ENCODE data around the gene DENND11. TPM values are rescaled to one million over a fixed set of nuclear protein-coding genes. Genes with fewer than 3 reads are reported as not detected.

DENND11 gene
- total RNA-seq, 1 experiment from 2014 or later: 33.0 TPM

GRCh38 chr7:141710301-141710700, 8.3 kb upstream of the DENND11 start:
- Histone ChIP-seq H3K4me3 (ENCODE audit: low read depth, low read length) (no peak overlapping the region), H3K36me3 (ENCODE audit: control insufficient read depth, insufficient read depth, low read length) (no peaks in the 10 kb centered on the region), H3K4me1 (peaks cover 48% of the 10 kb centered on the region), H3K27me3 (replicated peaks; ENCODE audit: control insufficient read depth, insufficient read depth, low read length) (no peaks in the 10 kb centered on the region), H3K9me3 (no peaks in the 10 kb centered on the region)
- Mint-ChIP-seq H3K36me3 (ENCODE audit: insufficient read depth, unreplicated experiment) (no peaks in the 10 kb centered on the region), H3K27me3 (ENCODE audit: insufficient read depth, unreplicated experiment) (no peaks in the 10 kb centered on the region), H3K27ac (ENCODE audit: unreplicated experiment) (no peak overlapping the region), H3K9me3 (ENCODE audit: unreplicated experiment) (no peaks in the 10 kb centered on the region), H3K4me1 (ENCODE audit: low read depth, unreplicated experiment) (peaks cover 20% of the 10 kb centered on the region), H3K4me3 (ENCODE audit: unreplicated experiment) (no peak overlapping the region)
- ChIA-PET POLR2A (no interaction called here), CTCF (interaction anchor here (1.0 to 1.3 kb wide), 2 partner anchors 28 to 56 kb away, joined by 3 to 5 read pairs; partner anchors contain the start of gene SSBP1)
- TF ChIP-seq, protein P1, sequence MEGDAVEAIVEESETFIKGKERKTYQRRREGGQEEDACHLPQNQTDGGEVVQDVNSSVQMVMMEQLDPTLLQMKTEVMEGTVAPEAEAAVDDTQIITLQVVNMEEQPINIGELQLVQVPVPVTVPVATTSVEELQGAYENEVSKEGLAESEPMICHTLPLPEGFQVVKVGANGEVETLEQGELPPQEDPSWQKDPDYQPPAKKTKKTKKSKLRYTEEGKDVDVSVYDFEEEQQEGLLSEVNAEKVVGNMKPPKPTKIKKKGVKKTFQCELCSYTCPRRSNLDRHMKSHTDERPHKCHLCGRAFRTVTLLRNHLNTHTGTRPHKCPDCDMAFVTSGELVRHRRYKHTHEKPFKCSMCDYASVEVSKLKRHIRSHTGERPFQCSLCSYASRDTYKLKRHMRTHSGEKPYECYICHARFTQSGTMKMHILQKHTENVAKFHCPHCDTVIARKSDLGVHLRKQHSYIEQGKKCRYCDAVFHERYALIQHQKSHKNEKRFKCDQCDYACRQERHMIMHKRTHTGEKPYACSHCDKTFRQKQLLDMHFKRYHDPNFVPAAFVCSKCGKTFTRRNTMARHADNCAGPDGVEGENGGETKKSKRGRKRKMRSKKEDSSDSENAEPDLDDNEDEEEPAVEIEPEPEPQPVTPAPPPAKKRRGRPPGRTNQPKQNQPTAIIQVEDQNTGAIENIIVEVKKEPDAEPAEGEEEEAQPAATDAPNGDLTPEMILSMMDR (IDR thresholded peaks at IDR 0.05; ENCODE audit: insufficient read depth in 1 of 2, low read depth in 1 of 2, low read length in 1 of 2, severe bottlenecking in 1 of 2, unreplicated experiment in 1 of 2): peak in 1 of 2 experiments; percentile 5
- intact Hi-C loops (cut with micrococcal nuclease; ENCODE audit: unreplicated experiment): no loop called here
- no peak for DNase-seq
- no TSS peak for BruUV-seq (replicated peaks)

DNA sequence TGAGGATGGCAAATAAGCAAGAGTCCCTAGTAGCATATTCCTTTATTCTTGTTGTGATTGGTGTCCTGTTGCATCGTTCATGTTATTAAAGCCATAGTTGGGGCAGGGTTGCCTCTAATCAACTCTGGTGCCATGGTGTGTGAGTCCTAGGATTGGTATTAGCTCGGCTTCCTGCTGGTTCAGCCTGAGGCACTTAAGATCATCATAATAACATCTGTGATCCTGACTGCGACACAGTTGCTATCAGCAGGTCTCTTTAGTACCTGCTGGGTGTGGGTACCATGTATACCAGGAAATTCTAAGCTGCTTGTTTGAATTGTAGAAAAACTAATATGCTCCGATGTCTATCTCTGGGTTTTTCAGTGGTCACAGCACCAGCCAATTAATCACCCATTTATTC, 7.8 kb upstream of the DENND11 start:
- H3K4me3 ChIP-seq (ENCODE audit: low read depth, low read length): no peak overlapping the region
- H3K9me3 Mint-ChIP-seq (ENCODE audit: unreplicated experiment): no peaks in the 10 kb centered on the region
- no peaks in the 10 kb centered on the region for H3K27me3 ChIP-seq (replicated peaks; ENCODE audit: control insufficient read depth, insufficient read depth, low read length)
- no peaks in the 10 kb centered on the region for H3K27me3 Mint-ChIP-seq (ENCODE audit: insufficient read depth, unreplicated experiment)
- no TSS peak for BruUV-seq (replicated peaks)
- H3K4me1 ChIP-seq: peaks cover 48% of the 10 kb centered on the region
- H3K4me3 Mint-ChIP-seq (ENCODE audit: unreplicated experiment): no peak overlapping the region
- TF ChIP-seq, protein P1 (IDR thresholded peaks at IDR 0.05; ENCODE audit: insufficient read depth in 1 of 2, low read depth in 1 of 2, low read length in 1 of 2, severe bottlenecking in 1 of 2, unreplicated experiment in 1 of 2): no peak
- ChIA-PET POLR2A (no interaction called here), CTCF (interaction anchor here (1.0 to 1.3 kb wide), 2 partner anchors 28 to 55 kb away, joined by 3 to 5 read pairs; partner anchors contain the start of gene SSBP1)
- H3K36me3 Mint-ChIP-seq (ENCODE audit: insufficient read depth, unreplicated experiment): no peaks in the 10 kb centered on the region
- H3K27ac Mint-ChIP-seq (ENCODE audit: unreplicated experiment): no peak overlapping the region
- H3K4me1 Mint-ChIP-seq (ENCODE audit: low read depth, unreplicated experiment): peaks cover 24% of the 10 kb centered on the region
- no peak for DNase-seq
- intact Hi-C loops (cut with micrococcal nuclease; ENCODE audit: unreplicated experiment): loop anchor here (10.0 kb wide), 1 partner anchor 55 kb away; no protein-coding TSS in a partner anchor
- H3K9me3 ChIP-seq: no peaks in the 10 kb centered on the region
- H3K36me3 ChIP-seq (ENCODE audit: control insufficient read depth, insufficient read depth, low read length): no peaks in the 10 kb centered on the region

DNA sequence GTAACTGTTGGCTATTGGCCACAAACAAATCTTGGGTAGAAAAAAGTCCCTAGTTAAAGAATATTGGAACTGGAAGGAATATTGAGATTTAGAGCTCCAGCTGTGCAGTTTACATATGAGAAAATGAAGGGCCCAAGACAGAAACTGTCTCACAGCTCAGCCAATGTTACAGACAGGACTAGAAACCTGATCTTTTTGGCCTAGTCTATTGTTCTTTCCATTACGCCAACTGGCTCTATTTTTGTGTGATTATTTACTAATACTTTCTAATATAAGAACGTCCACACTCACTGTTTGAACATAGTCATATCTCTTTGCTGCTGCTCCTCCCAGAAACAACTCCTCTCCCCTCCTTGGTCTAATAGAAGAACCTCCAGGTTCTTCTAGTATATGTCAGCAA, 7.4 kb upstream of the DENND11 start:
- no peak for DNase-seq
- no peaks in the 10 kb centered on the region for H3K36me3 Mint-ChIP-seq (ENCODE audit: insufficient read depth, unreplicated experiment)
- POLR2A ChIA-PET: no interaction called here
- Histone ChIP-seq H3K4me3 (ENCODE audit: low read depth, low read length) (no peak overlapping the region), H3K27me3 (replicated peaks; ENCODE audit: control insufficient read depth, insufficient read depth, low read length) (no peaks in the 10 kb centered on the region), H3K9me3 (no peaks in the 10 kb centered on the region), H3K4me1 (peaks cover 48% of the 10 kb centered on the region), H3K36me3 (ENCODE audit: control insufficient read depth, insufficient read depth, low read length) (no peaks in the 10 kb centered on the region)
- TF ChIP-seq, protein P1 (IDR thresholded peaks at IDR 0.05; ENCODE audit: insufficient read depth in 1 of 2, low read depth in 1 of 2, low read length in 1 of 2, severe bottlenecking in 1 of 2, unreplicated experiment in 1 of 2): no peak
- CTCF ChIA-PET: interaction anchor here (1.0 to 1.3 kb wide), 2 partner anchors 29 to 55 kb away, joined by 3 to 5 read pairs; partner anchors contain the start of gene SSBP1
- H3K4me1 Mint-ChIP-seq (ENCODE audit: low read depth, unreplicated experiment): peaks cover 23% of the 10 kb centered on the region
- intact Hi-C loops (cut with micrococcal nuclease; ENCODE audit: unreplicated experiment): loop anchor here (10.0 kb wide), 1 partner anchor 55 kb away; no protein-coding TSS in a partner anchor
- no TSS peak for BruUV-seq (replicated peaks)
- no peak overlapping the region for H3K27ac Mint-ChIP-seq (ENCODE audit: unreplicated experiment)
- H3K27me3 Mint-ChIP-seq (ENCODE audit: insufficient read depth, unreplicated experiment): no peaks in the 10 kb centered on the region
- H3K9me3 Mint-ChIP-seq (ENCODE audit: unreplicated experiment): no peaks in the 10 kb centered on the region
- H3K4me3 Mint-ChIP-seq (ENCODE audit: unreplicated experiment): no peak overlapping the region
